ENCODE measurements around the gene ZNF594.

DNA sequence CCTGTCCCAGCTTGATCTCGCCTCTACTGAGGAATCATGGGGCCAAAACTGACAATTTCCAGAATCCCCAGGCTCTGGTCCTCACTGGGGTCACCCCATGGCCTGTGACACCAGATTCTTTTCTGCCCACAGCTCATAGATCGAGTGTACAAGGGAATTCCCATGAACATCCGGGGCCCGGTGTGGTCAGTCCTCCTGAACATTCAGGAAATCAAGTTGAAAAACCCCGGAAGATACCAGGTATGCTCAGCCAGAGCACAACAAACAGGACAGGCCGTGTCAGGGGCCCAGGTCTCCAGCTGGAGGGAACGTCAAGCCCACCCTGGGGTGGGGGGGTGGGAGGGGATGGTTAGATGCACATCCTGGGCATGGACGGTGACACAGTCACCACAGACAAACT is 58.4 kb downstream of the ZNF594 start:
- TF ChIP-seq, protein P1, sequence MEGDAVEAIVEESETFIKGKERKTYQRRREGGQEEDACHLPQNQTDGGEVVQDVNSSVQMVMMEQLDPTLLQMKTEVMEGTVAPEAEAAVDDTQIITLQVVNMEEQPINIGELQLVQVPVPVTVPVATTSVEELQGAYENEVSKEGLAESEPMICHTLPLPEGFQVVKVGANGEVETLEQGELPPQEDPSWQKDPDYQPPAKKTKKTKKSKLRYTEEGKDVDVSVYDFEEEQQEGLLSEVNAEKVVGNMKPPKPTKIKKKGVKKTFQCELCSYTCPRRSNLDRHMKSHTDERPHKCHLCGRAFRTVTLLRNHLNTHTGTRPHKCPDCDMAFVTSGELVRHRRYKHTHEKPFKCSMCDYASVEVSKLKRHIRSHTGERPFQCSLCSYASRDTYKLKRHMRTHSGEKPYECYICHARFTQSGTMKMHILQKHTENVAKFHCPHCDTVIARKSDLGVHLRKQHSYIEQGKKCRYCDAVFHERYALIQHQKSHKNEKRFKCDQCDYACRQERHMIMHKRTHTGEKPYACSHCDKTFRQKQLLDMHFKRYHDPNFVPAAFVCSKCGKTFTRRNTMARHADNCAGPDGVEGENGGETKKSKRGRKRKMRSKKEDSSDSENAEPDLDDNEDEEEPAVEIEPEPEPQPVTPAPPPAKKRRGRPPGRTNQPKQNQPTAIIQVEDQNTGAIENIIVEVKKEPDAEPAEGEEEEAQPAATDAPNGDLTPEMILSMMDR (IDR thresholded peaks at IDR 0.05) = no peak
- TF ChIP-seq POLR2A (IDR thresholded peaks at IDR 0.05) = no peak
- TF ChIP-seq EP300 (IDR thresholded peaks at IDR 0.05) = no peak

Data from tibial nerve (tissue), 4 donors.